ENCODE measurements around the gene MSRB3.

The MSRB3 gene

GRCh38 chr12:65392491-65392890 is 114.0 kb downstream of the MSRB3 start:
- DNase-seq (ENCODE audit: low spot score), result no peak

GRCh38 chr12:65403188-65403587 is 124.7 kb downstream of the MSRB3 start:
- DNase-seq (ENCODE audit: low spot score), result no peak

DNA sequence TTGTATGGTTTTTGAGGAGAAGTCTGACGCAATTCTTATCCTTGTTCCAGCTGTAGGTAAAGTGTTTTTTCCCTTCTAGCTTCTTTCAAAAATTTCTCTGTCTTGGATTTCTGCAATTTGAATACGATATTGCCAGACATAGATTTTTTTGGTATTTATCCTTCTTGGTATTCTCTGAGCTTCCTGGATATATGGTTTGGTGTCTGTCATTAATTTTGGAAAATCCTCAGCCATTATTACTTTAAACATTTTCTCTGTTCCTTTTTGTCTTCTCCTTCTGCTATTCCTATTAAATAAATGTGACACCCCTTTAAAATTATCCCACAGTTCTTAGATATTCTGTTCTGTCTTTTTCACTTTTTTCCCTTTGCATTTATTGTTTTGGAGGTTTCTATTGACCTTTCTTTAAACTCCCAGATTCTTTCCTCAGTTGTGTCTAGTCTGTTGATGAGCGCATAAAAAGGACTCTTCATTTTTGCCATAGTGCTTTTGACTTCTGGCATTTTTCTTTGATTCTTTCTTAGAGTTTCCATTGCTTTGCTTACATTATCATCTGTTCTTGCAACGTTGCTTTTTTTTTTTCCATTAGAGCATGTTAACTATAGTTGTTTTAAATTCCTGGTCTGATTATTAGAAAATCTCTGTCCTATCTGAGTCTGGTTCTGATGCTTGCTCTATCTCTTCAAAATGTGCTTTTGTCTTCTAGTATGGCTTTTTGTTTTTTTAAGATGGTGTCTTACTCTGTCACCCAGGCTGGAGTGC is 129.1 kb downstream of the MSRB3 start:
- no peak for DNase-seq (ENCODE audit: low spot score)

DNA sequence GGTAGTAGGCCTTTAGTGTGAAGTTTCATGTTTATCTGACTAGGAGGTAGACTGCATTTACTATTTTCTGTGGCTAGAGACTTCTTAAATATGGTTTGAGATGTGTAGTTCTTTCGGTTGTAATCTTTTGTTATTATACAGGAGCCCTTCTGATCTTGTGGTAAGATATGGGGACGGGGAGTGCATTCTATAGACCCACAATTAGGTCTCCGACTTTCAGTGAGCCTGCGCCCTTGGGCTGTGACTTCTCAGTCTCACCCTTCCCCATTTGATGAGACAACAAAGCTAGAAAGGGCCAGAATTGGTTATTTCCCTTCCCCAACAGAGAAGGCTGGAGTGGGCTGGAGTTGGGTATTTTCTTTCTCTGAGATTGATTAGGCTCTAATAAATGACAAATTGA is 130.0 kb downstream of the MSRB3 start:
- DNase-seq (ENCODE audit: low spot score), result no peak

DNA sequence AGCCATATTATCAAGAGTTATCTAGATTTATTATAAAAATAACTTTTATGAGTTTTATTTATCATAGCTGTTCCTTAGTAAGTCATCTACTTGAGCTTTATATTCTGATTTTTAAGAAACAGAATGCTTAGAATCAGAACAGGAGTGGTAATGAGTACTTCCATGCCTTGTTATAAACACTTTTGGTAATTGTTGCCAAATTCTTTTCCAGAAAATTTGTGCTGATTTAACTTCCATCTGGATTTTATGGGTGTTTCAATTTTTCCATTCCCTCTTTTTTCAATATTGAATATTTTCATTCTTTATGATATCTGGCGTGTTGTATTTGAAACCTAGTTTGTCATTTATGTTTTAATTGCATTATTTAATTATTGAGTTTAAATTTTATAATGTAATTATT is 131.2 kb downstream of the MSRB3 start:
- DNase-seq (ENCODE audit: low spot score), result no peak

DNA sequence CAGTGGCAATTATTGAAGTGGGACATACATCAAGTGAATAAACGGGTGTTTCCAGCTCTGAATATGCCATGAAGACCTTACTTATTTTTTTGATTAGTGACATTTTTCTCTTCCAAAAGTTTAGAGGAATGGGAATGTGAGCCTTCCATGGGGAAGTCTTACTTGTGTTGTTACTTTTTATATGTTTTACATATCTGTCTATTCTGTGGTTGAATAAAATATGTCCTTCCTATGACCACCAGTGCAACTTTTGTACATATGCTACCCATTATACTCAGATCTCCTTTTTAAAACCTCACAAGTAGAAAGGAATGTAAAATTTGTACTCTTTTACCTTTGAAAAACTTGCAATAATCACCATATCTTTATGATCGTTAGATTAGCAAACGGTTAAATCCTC is 132.7 kb downstream of the MSRB3 start:
- DNase-seq (ENCODE audit: low spot score), result no peak

DNA sequence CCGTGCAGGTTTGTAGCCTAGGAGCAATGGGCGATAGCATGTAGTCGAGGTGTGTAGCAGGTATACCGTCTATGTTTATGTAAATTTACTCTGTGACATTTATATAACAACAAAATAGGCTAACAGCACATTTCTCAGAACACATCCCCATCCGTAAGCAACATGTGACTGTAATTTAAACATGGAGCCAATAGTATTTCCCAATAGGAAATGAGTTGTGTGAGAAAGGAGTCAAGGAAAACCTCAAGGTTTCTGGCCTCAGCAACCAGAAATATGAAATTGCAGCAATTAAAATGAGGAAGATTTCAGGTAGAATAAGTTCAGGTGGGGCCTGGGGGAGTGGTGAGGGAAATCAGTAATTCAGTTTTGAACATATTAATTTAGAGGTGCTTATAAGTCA is 136.0 kb downstream of the MSRB3 start:
- no peak for DNase-seq (ENCODE audit: low spot score)

GRCh38 chr12:65415826-65416225 is 137.3 kb downstream of the MSRB3 start:
- no peak for DNase-seq (ENCODE audit: low spot score)

DNA sequence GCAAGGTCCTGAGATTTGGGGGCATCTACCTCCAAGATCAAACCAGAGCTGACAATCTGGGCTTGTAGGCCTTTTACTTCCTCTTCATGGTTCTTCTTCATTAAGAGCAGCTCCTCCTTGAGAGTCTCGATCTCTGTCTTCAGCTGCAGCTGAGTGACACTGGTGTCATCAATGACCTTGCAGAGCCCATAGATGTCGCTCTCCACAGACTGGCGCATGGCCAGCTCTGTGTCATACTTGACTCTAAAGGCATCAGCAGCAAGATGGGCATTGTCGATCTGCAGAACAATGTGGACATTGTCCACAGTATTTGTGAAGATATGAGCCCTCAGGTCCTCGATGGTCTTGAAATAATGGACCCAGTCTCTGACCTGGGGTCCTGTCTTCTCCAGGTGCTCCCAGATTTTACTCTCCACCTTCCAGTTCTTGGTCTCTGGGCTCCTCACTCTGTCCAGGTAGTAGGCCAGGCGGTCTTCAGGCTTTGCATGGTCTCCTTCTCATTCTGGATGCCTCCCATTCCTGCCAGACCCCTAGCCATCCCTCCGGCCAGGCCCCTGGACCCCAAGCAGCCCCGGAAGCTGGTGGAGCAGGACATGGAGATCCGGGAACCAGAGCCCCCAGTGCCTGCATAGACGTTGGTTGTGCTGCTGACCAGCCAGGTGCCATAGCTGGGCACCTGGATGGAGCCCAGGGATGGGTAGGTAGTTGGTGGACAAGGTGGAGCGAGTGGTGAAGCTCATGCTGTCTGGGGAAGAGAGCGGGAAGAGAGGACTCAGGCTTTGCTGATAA is 141.0 kb downstream of the MSRB3 start:
- no peak for DNase-seq (ENCODE audit: low spot score)

GRCh38 chr12:65420941-65421340 is 142.5 kb downstream of the MSRB3 start:
- no peak for DNase-seq (ENCODE audit: low spot score)

DNA sequence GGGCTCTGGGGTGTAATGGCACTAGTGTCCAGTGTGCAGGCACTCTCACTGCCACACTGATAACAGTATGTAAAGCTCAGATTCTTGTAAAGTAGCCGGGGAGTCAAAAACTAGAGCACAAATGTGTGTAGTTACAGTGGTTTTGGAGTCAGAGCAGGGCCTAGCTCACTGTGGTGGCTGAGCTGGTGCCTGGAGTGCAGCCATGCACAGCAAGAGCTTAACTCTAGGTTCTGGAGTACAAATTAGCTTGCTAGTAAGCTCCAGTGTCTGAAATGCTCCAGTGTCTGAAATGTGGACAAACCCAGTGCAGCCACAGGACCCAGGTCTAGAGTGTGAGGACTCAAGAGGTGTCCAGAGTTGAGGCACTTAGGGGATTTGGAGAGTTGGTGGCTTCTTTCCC is 149.2 kb downstream of the MSRB3 start:
- no peak for DNase-seq (ENCODE audit: low spot score)

DNA sequence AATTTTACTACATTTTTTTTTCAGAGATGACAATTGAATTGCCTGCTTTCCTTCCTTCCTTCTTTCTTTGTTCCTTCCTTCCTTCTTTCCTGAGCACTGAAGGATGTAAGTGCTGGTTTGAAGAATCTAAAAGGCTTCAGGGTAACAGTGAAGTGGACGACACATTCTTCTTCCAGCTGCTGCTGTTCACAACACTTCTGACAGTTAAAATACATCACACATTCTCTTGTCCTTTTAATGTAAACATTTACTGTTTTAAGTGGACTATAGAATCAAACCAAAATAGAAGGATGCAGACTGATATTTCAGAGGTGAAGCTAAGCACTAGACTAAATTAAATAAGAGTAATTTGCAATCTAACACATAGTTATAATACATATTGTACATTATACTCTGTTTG is 151.5 kb downstream of the MSRB3 start:
- no peak for DNase-seq (ENCODE audit: low spot score)

GRCh38 chr12:65430571-65431306 is 152.3 kb downstream of the MSRB3 start:
- DNase-seq (ENCODE audit: low spot score), result no peak

- no peak for DNase-seq (ENCODE audit: low spot score)
These were observed 153.6 kb downstream of the MSRB3 start for GRCh38 chr12:65432114-65432513.

DNA sequence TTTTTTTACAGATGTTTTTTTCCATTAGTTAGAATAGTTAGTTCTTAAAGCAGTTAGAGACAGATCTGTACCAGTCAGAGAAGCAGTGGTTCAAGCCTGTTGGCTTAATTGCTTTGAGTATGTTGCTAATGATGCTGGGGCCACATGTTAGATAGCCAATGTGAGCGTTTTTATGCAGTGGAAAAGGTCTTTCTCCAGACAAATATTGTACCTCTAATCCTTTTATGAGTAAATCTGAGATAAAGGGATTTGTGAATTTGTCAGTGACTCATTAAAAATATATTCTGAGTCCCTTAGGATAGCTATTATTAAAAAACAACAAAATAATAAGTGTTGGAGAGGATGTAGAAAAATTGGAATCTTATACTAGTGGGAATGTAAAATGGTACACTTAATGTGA is 154.2 kb downstream of the MSRB3 start:
- no peak for DNase-seq (ENCODE audit: low spot score)

- no peak for DNase-seq (ENCODE audit: low spot score)
These were observed 156.3 kb downstream of the MSRB3 start for GRCh38 chr12:65434737-65435136.

GRCh38 chr12:65443038-65443437 is 164.6 kb downstream of the MSRB3 start:
- no peak for DNase-seq (ENCODE audit: low spot score)

- DNase-seq (ENCODE audit: low spot score), result no peak
These were observed 166.5 kb downstream of the MSRB3 start for GRCh38 chr12:65444996-65445395.

DNA sequence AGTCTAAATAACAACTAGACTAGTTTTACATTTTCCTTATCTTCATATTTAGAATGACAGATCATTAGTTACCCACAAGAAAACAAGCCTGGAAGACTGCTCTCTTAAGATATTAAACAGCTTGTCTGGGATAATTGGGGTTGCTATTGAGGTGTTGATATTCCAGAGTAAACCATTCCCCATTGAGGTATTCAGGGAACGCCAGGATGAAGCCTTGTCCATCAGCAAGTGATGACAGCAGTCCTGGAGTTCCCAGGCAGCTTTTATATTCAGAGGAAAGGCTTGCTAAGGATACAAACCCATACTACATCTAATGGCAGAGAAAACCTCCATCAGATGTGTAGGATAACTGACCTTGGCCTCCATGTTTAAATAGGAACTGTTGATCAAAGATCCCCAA is 168.4 kb downstream of the MSRB3 start:
- no peak for DNase-seq (ENCODE audit: low spot score)

DNA sequence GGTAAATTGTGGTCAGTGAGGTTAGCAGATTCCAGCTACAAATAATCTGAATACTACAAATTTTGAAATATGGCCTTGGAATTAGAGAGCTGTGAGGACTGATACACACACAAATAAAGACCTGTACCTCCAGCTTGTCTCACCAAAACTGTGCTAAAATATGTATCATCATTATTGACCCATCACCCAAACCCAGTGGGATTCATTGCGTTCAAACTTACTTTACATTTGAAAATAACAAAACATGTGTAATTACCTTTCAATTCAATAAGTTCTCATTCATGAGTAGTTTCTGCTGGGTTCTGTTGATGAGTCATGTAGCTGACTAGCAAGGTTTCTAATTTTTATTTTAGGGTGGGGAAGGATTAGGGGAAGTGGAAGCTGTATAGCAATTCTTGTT is 170.9 kb downstream of the MSRB3 start:
- DNase-seq (ENCODE audit: low spot score), result no peak

GRCh38 chr12:65450625-65451024 is 172.1 kb downstream of the MSRB3 start:
- DNase-seq (ENCODE audit: low spot score), result no peak

DNA sequence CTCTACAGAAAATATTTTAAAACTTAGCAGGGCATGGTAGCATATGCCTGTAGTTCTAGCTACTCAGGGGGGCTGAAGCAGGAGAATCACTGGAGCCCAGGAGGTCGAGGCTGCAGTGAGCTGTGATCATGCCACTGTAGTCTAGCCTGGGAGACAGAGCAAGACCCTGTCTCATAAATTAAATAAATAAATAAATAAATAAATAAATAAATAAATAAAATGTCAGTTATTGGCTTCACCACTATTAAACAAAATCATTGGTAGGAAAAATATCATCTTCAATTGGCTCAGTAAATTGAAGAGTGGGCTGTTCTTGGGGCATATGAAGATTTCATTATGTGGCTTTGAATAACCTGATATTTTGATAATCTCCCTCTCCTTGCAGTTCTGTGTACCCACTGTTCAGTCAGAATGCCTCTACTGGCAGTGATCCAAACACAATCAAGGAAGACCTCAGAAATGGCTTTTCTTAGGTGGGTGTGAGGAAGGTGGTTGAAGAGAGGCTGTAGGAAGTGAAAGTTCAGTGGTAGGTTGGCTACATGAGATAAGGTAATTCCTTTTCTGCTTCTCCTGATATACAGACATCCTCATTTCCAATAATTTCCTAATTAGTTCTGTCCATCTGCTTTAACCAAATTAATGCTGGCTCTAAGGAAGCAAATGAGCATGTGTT is 175.8 kb downstream of the MSRB3 start:
- no peak for DNase-seq (ENCODE audit: low spot score)
